ENCODE measurements around the gene PPP2R5D. TPM values are rescaled to one million over a fixed set of nuclear protein-coding genes. Genes with fewer than 3 reads are reported as not detected.
"Not testable (repeated sequence)": the region's sequence is repeated elsewhere in the genome, so short reads cannot be mapped to it uniquely, and the experiment has no call there.

Gene PPP2R5D
- 10 to 100 TPM; 67.5 to 73.5 (median 70.1) TPM for polyA plus RNA-seq (ENCODE audit: insufficient read length in 3 of 3)

- peak; percentile 92 to 97 (median 93) for DNase-seq (ENCODE audit: low read depth in 3 of 3, low spot score in 2 of 3)
These were observed at the start of gene PPP2R5D for GRCh38 chr6:42984001-42984923. Gene PPP2R5D (plus strand): TSS chr6:42984570. CDS start chr6:42984678, 108 bp downstream.

DNA sequence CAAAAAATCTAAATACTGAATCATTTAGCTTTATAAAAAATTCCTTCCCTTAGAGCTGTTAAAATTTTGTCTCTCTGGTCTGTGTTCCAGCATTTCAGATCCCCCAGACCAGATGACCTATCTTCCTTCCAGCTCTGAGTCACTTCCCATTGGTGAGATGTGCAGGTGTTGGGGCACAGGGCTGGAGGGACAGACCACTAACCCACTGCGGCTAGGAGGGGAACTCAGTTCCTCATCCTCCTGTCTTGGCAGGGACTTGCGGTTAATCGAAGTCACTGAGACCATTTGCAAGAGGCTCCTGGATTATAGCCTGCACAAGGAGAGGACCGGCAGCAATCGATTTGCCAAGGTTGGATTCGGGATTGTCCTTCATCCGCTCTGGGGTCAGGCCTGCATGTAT lies 49.0 kb upstream of the PPP2R5D start:
- no peak for DNase-seq (ENCODE audit: low read depth in 3 of 3, low spot score in 2 of 3)

DNA sequence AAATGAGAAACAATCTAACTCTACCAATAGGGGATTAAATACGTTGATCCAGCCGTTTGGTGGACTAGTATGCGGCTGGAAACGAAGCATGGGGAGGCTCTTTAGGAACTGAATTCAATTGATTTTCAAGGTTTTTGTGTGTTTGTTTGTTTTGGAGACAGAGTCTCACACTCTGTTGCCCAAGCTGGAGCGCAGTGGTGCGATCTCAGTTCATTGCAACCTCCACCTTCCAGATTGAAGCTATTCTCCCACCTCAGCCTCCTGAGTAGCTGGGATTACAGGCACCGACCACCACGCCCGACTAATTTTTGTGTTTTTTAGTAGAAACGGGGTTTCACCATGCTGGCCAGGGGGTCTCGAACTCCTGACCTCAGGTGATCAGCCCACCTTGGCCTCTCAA lies 48.0 kb upstream of the PPP2R5D start:
- no peak for DNase-seq (ENCODE audit: low read depth in 3 of 3, low spot score in 2 of 3)

GRCh38 chr6:42937548-42938427 lies 46.6 kb upstream of the PPP2R5D start:
- no peak for DNase-seq (ENCODE audit: low read depth in 3 of 3, low spot score in 2 of 3)

- DNase-seq (ENCODE audit: low read depth in 3 of 3, low spot score in 2 of 3): no peak
These were observed 46.0 kb upstream of the PPP2R5D start for GRCh38 chr6:42938428-42938796.

DNA sequence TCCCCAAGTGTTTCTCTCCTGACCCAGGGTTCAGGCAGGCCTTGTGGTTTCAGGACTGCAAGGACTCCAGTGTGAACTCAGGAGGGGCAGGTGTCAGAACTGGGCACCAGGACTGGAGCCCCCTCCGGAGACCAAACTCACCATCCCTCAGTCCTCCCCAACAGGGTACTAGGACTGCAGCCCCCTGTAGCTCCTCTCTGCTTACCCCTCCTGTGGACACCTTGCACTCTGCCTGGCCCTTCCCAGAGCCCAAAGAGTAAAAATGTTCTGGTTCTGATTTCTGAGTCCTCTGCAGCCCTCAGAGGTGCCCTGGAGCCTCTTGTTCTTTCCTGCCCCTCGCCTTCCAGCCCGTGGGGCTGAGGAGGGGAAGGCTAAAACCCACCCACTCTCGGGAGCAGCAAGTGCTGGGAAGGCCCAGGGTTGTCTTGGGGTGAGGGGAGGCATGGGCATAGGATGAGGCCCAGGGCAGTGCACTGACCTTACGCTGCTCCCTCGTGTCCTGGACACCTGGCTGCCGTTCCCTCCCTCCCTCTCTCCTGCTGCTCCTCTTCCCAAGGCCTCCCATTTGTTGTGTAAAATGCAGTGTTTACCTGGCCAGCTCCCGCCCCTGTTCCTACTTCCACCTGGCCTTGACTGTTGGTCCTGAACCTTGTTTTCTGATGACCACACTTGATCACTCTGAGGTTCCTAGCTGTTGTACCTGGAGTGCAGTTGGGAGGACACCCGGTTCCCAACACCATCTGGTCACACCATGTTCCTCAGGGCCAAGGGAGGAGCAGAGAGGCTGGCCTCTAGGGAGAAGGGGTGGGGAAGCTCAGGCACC lies 45.2 kb upstream of the PPP2R5D start:
- DNase-seq (ENCODE audit: low read depth in 3 of 3, low spot score in 2 of 3): no peak

DNA sequence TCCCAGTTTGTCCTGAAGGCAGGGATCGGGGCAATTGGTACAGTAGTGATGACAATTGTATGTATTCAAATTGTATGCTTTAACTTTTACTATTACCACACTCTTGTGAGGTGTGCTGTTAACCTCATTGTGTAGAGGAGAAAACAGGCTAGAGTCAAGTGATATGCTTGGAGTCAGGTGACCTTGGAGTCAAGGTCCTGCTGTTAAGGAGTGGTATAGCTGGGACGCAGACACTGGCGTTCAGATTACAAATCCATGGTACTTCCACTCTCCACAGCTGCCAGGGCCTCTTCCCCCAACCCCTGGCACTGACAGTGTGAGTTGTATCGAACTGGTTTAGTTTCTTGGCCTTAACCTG lies 44.6 kb upstream of the PPP2R5D start:
- no peak for DNase-seq (ENCODE audit: low read depth in 3 of 3, low spot score in 2 of 3)

DNA sequence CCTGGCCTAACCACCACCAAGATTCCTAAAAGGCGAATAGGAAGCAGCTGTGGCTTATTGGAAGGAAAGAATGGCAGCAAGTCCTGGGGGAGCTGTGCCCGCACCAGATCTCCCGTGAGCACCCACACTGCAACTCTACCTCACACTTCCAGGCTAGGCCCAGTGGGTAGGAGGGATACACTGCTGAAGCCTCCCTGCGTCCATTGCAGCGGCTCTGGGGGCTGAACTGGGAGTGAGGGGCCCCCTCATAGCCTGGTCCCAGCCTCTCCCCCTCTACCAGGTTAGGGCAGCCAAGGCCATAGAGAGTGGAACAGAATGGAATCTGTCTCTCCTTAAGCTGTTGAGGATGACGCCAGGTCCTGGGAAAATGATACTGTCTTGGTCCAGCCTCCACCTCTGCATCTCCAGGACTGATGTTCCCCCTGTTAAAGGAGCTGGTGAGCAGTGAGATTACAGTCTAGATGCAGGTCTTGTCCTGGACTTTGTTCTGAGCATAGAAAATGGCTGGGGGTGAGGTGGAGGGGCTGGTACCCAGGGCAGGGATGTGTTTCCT lies 43.8 kb upstream of the PPP2R5D start:
- DNase-seq (ENCODE audit: low read depth in 3 of 3, low spot score in 2 of 3): no peak

DNA sequence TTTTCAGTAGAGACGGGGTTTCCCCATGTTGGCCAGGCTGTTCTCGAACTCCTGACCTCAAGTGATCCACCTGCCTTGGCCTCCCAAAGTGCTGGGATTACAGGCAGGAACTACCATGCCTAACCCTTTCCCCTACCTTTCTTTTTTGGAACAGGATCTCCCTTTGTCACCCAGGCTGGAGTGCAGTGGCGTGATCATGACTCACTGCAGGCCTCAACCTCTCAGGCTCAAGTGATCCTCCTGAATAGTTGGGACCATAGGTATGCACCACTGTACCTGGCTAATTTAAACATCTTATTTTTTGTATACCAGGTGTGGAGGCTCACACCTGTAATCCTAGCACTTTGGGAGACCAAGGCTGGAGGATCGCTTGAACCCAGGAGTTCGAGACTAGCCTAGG lies 43.0 kb upstream of the PPP2R5D start:
- not testable (repeated sequence) for DNase-seq (ENCODE audit: low read depth in 3 of 3, low spot score in 2 of 3)

DNA sequence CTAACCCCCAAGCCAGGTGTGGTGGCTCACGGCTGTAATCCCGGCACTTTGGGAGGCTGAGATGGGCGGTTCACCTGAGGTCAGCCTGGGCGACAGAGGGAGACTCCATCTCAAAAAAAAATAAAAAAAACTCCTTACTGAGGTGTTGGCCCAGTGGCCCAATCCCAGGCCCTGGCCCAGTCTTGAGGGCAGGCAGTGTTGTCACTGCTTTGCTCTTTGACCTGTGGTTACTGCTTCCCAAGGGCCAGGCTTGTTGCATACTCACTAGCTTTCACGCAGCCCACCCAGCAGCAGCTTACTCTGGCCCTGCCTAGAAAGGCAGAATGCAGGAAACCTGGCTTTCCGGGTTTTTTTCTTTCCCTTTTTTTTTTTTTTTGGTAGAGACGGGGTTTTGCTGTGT lies 41.9 kb upstream of the PPP2R5D start:
- no peak for DNase-seq (ENCODE audit: low read depth in 3 of 3, low spot score in 2 of 3)

DNA sequence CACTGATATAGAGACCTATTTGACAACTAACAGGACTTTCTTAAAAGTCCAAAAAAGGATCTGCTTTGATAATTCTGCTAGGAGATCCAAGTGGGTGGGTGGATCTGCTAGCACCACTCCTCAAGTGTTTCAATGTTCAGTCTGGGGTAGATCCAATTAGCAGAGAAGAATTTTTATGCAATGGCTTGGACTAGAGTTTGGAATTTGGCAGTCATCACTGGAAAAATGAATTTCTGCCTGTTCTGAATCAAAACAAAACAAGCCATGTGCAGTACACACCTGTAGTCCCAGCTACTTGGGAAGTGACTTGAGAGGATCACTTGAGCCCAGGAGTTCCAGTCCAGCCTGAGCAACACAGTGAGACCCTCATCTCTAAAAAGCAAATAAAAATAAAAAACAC lies 36.4 kb upstream of the PPP2R5D start:
- DNase-seq (ENCODE audit: low read depth in 3 of 3, low spot score in 2 of 3): no peak

- DNase-seq (ENCODE audit: low read depth in 3 of 3, low spot score in 2 of 3): no peak
These were observed 32.0 kb upstream of the PPP2R5D start for GRCh38 chr6:42952389-42952788.

GRCh38 chr6:42954405-42954804 lies 30.0 kb upstream of the PPP2R5D start:
- not testable (repeated sequence) for DNase-seq (ENCODE audit: low read depth in 3 of 3, low spot score in 2 of 3)

- DNase-seq (ENCODE audit: low read depth in 3 of 3, low spot score in 2 of 3): no peak
These were observed 26.2 kb upstream of the PPP2R5D start for GRCh38 chr6:42958125-42958524.

DNA sequence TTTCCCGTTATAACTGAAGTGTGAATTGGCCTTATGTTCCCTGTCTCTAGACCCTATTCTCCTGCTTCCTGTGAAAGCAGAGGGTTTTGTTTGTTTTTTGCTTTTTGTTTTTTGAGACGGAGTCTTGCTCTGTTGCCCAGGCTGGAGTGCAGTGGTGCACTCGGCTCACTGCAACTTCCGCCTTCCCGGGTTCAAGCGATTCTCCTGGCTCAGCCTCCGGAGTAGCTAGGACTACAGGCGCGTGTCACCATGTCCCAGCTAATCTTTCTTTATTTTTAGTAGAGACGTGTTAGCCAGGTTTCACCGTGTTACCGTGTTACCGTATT lies 24.5 kb upstream of the PPP2R5D start:
- no peak for DNase-seq (ENCODE audit: low read depth in 3 of 3, low spot score in 2 of 3)

DNA sequence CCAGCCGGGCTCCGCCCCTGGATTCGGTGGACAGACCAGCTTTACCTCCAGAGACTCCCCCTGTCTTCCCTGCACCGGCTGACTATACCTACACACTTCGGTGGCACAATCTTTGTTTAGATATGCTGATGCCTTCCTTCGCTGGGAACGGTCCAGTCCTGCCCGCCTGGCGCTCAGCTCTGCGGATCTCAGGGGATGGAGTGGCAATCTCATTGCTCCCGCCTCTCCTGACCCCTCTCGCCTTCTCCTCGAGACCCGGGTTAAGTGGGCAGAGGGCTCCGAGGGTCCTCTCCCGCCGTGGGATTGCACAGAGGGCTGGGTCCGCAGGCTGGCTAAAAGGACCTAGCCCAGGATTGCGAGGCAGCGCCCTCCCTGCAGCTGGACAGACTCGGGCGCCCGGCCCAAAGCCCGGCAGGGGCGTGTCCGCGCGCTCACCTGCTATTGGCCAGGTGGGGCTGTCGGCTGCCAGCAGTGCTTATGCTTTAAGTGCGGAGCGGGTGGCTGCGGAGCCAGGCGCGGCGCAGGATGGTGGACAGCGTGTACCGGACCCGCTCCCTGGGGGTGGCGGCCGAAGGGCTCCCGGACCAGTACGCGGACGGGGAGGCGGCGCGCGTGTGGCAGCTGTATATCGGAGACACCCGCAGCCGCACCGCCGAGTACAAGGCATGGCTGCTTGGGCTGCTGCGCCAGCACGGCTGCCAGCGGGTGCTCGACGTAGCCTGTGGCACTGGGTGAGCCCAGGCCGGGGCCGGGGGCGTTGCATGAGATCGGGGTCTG lies 23.9 kb upstream of the PPP2R5D start, which contains the start of gene GNMT:
Gene GNMT, plus strand, starts transcription at position 512 of the 777 bp plus-strand sequence. Its CDS starts 14 bp downstream, at position 526.
- peak in 2 of 3 donors; percentile 30 to 36 for DNase-seq (ENCODE audit: low read depth in 3 of 3, low spot score in 2 of 3)

GRCh38 chr6:42961020-42961470 lies 23.3 kb upstream of the PPP2R5D start:
- no peak for DNase-seq (ENCODE audit: low read depth in 3 of 3, low spot score in 2 of 3)

DNA sequence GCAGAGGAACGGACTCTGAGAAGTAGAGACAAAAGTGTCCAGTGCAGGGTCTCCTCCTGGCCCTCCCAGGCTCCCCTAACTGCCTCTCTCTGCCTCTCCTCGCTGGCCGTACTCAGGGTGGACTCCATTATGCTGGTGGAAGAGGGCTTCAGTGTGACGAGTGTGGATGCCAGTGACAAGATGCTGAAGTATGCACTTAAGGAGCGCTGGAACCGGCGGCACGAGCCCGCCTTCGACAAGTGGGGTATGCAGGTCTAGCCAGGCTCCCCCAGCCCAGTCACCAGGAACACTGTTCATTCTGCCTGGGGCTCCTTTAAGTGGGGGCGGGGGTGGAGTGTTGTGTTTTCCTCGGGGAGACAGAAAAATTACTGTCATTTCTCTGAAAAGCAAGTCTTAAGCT lies 22.3 kb upstream of the PPP2R5D start:
- no peak for DNase-seq (ENCODE audit: low read depth in 3 of 3, low spot score in 2 of 3)

DNA sequence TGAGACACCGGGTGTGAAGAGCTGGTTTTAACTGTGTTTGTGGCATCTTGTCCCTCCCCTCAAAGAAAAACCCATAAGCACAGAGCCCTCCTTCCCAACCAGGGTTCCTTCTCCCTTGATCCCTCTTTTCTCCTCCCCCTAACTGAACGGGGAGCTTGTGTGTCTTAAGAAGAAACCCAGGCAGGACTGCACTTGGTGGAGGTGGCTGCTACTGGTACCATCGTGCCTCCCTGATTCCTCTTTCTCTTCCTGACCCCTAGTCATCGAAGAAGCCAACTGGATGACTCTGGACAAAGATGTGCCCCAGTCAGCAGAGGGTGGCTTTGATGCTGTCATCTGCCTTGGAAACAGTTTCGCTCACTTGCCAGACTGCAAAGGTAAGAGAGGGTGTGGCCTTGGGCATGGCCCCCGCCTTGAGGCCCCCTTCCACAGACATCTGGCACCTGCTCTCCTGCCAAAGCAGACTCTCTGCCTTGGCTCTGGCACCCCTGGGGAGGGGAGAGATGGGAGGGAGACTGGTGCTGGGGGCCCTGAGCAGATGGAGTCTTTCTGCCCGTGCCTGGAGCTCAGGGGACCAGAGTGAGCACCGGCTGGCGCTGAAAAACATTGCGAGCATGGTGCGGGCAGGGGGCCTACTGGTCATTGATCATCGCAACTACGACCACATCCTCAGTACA lies 21.7 kb upstream of the PPP2R5D start:
- no peak for DNase-seq (ENCODE audit: low read depth in 3 of 3, low spot score in 2 of 3)
